Endothelial cell of umbilical vein (primary cell): ENCODE measurements around the gene CDH23. TPM values are rescaled to one million over a fixed set of nuclear protein-coding genes. Genes with fewer than 3 reads are reported as not detected.

Experiments
- BruUV-seq: library from RNA; stranded (reverse); fragments of 400-500 nt; replicated peaks from 2 replicates; lab custom pipeline; 2021; lab: Mats Ljungman, UMichigan
- CTCF ChIA-PET: fragments of 300-600, 350-600 bp; sonication (Branson Sonifier 250); formaldehyde crosslinking; loops from one replicate; lab custom pipeline; 2021; ENCODE audit warnings: antibody characterized with exemption, inconsistent platforms; lab: Charles Lee
- POLR2A ChIA-PET: fragments of 300-600, 350-600 bp; sonication (Branson Sonifier 250); formaldehyde crosslinking; loops from one replicate; lab custom pipeline; 2021; ENCODE audit warnings: antibody characterized with exemption, inconsistent platforms; lab: Charles Lee
- DNase-seq: peaks from one replicate; pipeline ENCODE4 v3.0.0-alpha.2; 2011; ENCODE audit warnings: low read depth, low spot score
- FAIRE-seq: peaks from 2 replicates; lab custom pipeline; 2011; peaks lifted over from hg19 to GRCh38; lab: Jason Lieb, UNC
- H2AFZ ChIP-seq: 2 replicates; pipeline ENCODE4 v1.6.0; 2012; ENCODE audit warnings: low read depth, low read length, control low read depth, inconsistent platforms
- H3K27ac ChIP-seq: 2 replicates; pipeline ENCODE4 v1.5.1; 2011; ENCODE audit warnings: low read depth, mild to moderate bottlenecking, control low read depth, low read length, moderate library complexity; ENCODE audit not compliant: insufficient read depth
- H3K27me3 ChIP-seq, 2 experiments: 2 replicates each; pipeline versions ENCODE4 v1.6.0 to v1.6.1; 2011; ENCODE audit warnings: low read length in 2 of 2, mixed read lengths in 1 of 2; ENCODE audit not compliant: control insufficient read depth in 2 of 2, insufficient read depth in 2 of 2
- H3K36me3 ChIP-seq, 2 experiments: 2 replicates in 1 of 2; 3 replicates in 1 of 2; pipeline ENCODE4 v1.5.1; 2011; ENCODE audit warnings: low read length in 2 of 2, mild to moderate bottlenecking in 1 of 2, moderate library complexity in 1 of 2; ENCODE audit not compliant: control insufficient read depth in 2 of 2, insufficient read depth in 2 of 2; ENCODE audit errors: extremely low read depth in 1 of 2
- H3K4me1 ChIP-seq: 3 replicates; pipeline ENCODE4 v1.5.1; 2011; ENCODE audit warnings: mild to moderate bottlenecking, low read length; ENCODE audit not compliant: control insufficient read depth, insufficient read depth; ENCODE audit errors: extremely low read depth
- H3K4me2 ChIP-seq: 2 replicates; pipeline ENCODE4 v1.6.1; 2011; ENCODE audit warnings: low read length, control low read depth, mixed read lengths; ENCODE audit not compliant: insufficient read depth
- H3K4me3 ChIP-seq, 3 experiments: fragments of 200-600 bp in 1 of 3; sonication (generic), shearing (Covaris generic) in 1 of 3; replicated peaks in 1 of 3; 2 replicates each; pipeline ENCODE4 v1.5.1; 2011 to 2016; ENCODE audit warnings: control low read depth in 3 of 3, low read length in 3 of 3, mild to moderate bottlenecking in 2 of 3, inconsistent platforms in 1 of 3, low read depth in 1 of 3, moderate library complexity in 1 of 3; ENCODE audit not compliant: insufficient read depth in 1 of 3
- H3K79me2 ChIP-seq: 2 replicates; pipeline ENCODE4 v1.6.0; 2012; ENCODE audit warnings: low read length, inconsistent platforms; ENCODE audit not compliant: control insufficient read depth, insufficient read depth
- H3K9ac ChIP-seq: replicated peaks from 2 replicates; pipeline ENCODE3; 2011; ENCODE audit warnings: low read length, control low read depth; ENCODE audit not compliant: insufficient read depth; ENCODE audit errors: extremely low read depth
- H3K9me1 ChIP-seq: replicated peaks from 3 replicates; pipeline ENCODE4 v1.6.0; 2011; ENCODE audit warnings: mild to moderate bottlenecking, low read length; ENCODE audit not compliant: control insufficient read depth, insufficient read depth; ENCODE audit errors: extremely low read depth
- H3K9me3 ChIP-seq: replicated peaks from 2 replicates; pipeline ENCODE4 v1.5.1; 2012; ENCODE audit warnings: low read length, inconsistent platforms; ENCODE audit not compliant: control insufficient read depth, insufficient read depth
- H4K20me1 ChIP-seq: replicated peaks from 2 replicates; pipeline ENCODE3; 2011; ENCODE audit warnings: mild to moderate bottlenecking, low read length; ENCODE audit not compliant: control insufficient read depth, insufficient read depth; ENCODE audit errors: extremely low read depth
- EZH2 ChIP-seq: IDR thresholded peaks from 2 replicates; pipeline ENCODE4 v1.6.1; 2012; ENCODE audit warnings: borderline replicate concordance, low read depth, mild to moderate bottlenecking, moderate library complexity, low read length, inconsistent platforms; ENCODE audit not compliant: severe bottlenecking
- FOS ChIP-seq: IDR thresholded peaks from 2 replicates; pipeline ENCODE4 v1.6.1; 2011; ENCODE audit warnings: mild to moderate bottlenecking, low read length, moderate library complexity, borderline replicate concordance; ENCODE audit not compliant: insufficient read depth
- GATA2 ChIP-seq: IDR thresholded peaks from 2 replicates; pipeline ENCODE4 v1.7.0; 2011; ENCODE audit warnings: low read depth, mild to moderate bottlenecking, moderate library complexity, mixed read lengths, low read length; ENCODE audit not compliant: insufficient read length, insufficient read depth
- JUN ChIP-seq: IDR thresholded peaks from 2 replicates; pipeline ENCODE4 v1.6.1; 2011; ENCODE audit warnings: borderline replicate concordance, low read depth; ENCODE audit not compliant: insufficient read length, insufficient read depth
- MYC ChIP-seq: IDR thresholded peaks from one replicate; pipeline ENCODE4 v1.6.1; 2011; ENCODE audit warnings: mild to moderate bottlenecking, low read depth, low read length
- POLR2A ChIP-seq: IDR thresholded peaks from 2 replicates; pipeline ENCODE4 v1.6.1; 2012; ENCODE audit warnings: low read depth, mild to moderate bottlenecking, control low read depth, low read length
- POLR2AphosphoS5 ChIP-seq: IDR thresholded peaks from 2 replicates; pipeline ENCODE4 v1.6.1; 2012; ENCODE audit warnings: low read depth, mild to moderate bottlenecking, control low read depth, low read length, moderate library complexity; ENCODE audit not compliant: insufficient read depth
- dilution Hi-C: fragments of 300-500 bp; cut with MboI; formaldehyde crosslinking; loops from one replicate; pipeline ENCODE4 v1.15.0; 2019; ENCODE audit warnings: low sequenced_read_pairs; ENCODE audit not compliant: extremely low pct_ligation_motif_present
- intact Hi-C: fragments of 100-400 bp; cut with micrococcal nuclease; formaldehyde crosslinking; loops from one replicate; pipeline ENCODE4 v1.10.0; 2022
- polyA plus RNA-seq, 4 experiments: library from polyadenylated mRNA; depleted of rRNA in 3 of 4; stranded (reverse) in 3 of 4; unstranded in 1 of 4; fragments of >200 nt; gene quantifications; 2 replicates each; pipeline versions ENCODE4 v1.2.1 to v1.2.3, GENCODE V29; 2011 to 2012; ENCODE audit warnings: missing spikeins in 1 of 4
- total RNA-seq: library from RNA; stranded (reverse); gene quantifications from 2 replicates; pipeline ENCODE4 v1.2.3, GENCODE V29; 2021
- TF ChIP-seq, protein P1 (sequence below): IDR thresholded peaks from 2 replicates; pipeline ENCODE4 v1.6.1; 2011; ENCODE audit not compliant: insufficient read depth, insufficient read length
- TF ChIP-seq, protein P2 (sequence below), 2 donors: IDR thresholded peaks; 1 replicate in 1 of 2; 2 replicates in 1 of 2; pipeline ENCODE4 v1.5.1; 2011; ENCODE audit warnings: low read length in 2 of 2, mild to moderate bottlenecking in 2 of 2, moderate library complexity in 2 of 2, control low read depth in 1 of 2, inconsistent platforms in 1 of 2, low read depth in 1 of 2; ENCODE audit not compliant: insufficient read depth in 1 of 2; ENCODE audit errors: extremely low read depth in 1 of 2

Gene CDH23
- total and polyA plus RNA-seq, 2 donors (not counting 3 experiments of a cell fraction or from before 2014, with no cell fraction given) = not detected

DNA sequence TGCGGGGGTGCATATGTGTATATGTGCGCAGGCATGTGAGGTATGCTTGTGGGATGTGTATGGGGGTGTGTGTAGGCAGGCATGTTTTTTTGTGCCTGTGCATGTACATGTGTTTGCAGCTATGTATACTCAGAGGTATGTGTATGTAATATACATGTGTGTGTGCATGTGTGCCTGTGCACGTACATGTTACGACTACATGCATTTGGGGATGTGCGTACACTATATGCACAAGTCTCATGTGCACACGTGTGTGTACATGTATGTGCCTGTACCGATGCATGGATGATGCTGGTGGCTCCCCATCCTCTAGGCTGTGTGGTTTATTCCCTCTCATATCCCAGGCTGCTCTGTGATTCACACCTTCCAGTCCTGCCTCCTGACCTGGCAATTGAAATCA lies 253.7 kb downstream of the CDH23 start:
- dilution Hi-C loops = no loop called here

More for the DNA sequence above, 253.7 kb downstream of the CDH23 start:
- Histone ChIP-seq H3K9me3 (no peaks in the 10 kb centered on the region), H3K27me3 (peaks cover 0 to 7% of the 10 kb centered on the region in 2 experiments), H3K79me2 (no peaks in the 10 kb centered on the region), H3K36me3 (no peaks in the 10 kb centered on the region), H4K20me1 (no peaks in the 10 kb centered on the region), H3K27ac (no peak overlapping the region), H3K4me3 (no peak overlapping the region), H3K9ac (no peak overlapping the region), H3K4me2 (no peak overlapping the region), H3K4me1 (no peaks in the 10 kb centered on the region), H2AFZ (no peak overlapping the region), H3K9me1 (no peaks in the 10 kb centered on the region)
- no TSS peak for BruUV-seq
- CTCF ChIA-PET = no interaction called here
- POLR2A ChIA-PET = no interaction called here
- TF ChIP-seq, protein P1, sequence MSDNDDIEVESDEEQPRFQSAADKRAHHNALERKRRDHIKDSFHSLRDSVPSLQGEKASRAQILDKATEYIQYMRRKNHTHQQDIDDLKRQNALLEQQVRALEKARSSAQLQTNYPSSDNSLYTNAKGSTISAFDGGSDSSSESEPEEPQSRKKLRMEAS = no peak
- TF ChIP-seq EZH2 (no peak), MYC (no peak), JUN (no peak), POLR2AphosphoS5 (no peak), FOS (no peak), GATA2 (no peak), POLR2A (no peak)
- TF ChIP-seq, protein P2, sequence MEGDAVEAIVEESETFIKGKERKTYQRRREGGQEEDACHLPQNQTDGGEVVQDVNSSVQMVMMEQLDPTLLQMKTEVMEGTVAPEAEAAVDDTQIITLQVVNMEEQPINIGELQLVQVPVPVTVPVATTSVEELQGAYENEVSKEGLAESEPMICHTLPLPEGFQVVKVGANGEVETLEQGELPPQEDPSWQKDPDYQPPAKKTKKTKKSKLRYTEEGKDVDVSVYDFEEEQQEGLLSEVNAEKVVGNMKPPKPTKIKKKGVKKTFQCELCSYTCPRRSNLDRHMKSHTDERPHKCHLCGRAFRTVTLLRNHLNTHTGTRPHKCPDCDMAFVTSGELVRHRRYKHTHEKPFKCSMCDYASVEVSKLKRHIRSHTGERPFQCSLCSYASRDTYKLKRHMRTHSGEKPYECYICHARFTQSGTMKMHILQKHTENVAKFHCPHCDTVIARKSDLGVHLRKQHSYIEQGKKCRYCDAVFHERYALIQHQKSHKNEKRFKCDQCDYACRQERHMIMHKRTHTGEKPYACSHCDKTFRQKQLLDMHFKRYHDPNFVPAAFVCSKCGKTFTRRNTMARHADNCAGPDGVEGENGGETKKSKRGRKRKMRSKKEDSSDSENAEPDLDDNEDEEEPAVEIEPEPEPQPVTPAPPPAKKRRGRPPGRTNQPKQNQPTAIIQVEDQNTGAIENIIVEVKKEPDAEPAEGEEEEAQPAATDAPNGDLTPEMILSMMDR (IDR thresholded peaks at IDR 0.05; ENCODE audit: extremely low read depth in 1 of 2, insufficient read depth in 1 of 2, low read depth in 1 of 2, low read length in 2 of 2) = no peak
- DNase-seq = no peak
- FAIRE-seq = no peak
- intact Hi-C loops = no loop called here
